ENCODE measurements around the gene AMFR.
"Not testable (repeated sequence)": the region's sequence is repeated elsewhere in the genome, so short reads cannot be mapped to it uniquely, and the experiment has no call there.

Gene AMFR

GRCh38 chr16:56387396-56387795, 37.9 kb downstream of the AMFR start:
- TF ChIP-seq CTCF (conservative IDR thresholded peaks at IDR 0.05; ENCODE audit: low read depth), result no peak
- ChIA-PET POLR2A (ENCODE audit: low non-redundant PET) (no interaction called here), CTCF (no interaction called here)
- no peak overlapping the region for H3K27ac ChIP-seq
- no peak for DNase-seq (ENCODE audit: low spot score)

GRCh38 chr16:56384074-56384721, 41.1 kb downstream of the AMFR start:
- H3K27ac ChIP-seq, result no peak overlapping the region
- no peak for DNase-seq (ENCODE audit: low spot score)
- TF ChIP-seq CTCF (conservative IDR thresholded peaks at IDR 0.05; ENCODE audit: low read depth), result no peak
- ChIA-PET CTCF (interaction anchor here (0.6 to 1.9 kb wide), 2 partner anchors 28 to 962 kb away, joined by 3 to 5 read pairs; no protein-coding TSS in a partner anchor), POLR2A (ENCODE audit: low non-redundant PET) (no interaction called here)

- ChIA-PET CTCF (interaction anchor here (1.0 to 1.9 kb wide), 3 partner anchors 12 to 27 kb away, joined by 4 to 5 read pairs (median 4); no protein-coding TSS in a partner anchor), POLR2A (ENCODE audit: low non-redundant PET) (no interaction called here)
These were observed 42.4 kb downstream of the AMFR start for GRCh38 chr16:56382901-56383355.

GRCh38 chr16:56382459-56382858, 42.9 kb downstream of the AMFR start:
- POLR2A ChIA-PET (ENCODE audit: low non-redundant PET), result no interaction called here
- TF ChIP-seq CTCF (conservative IDR thresholded peaks at IDR 0.05; ENCODE audit: low read depth), result no peak
- CTCF ChIA-PET, result interaction anchor here (1.0 to 1.9 kb wide), 3 partner anchors 11 to 26 kb away, joined by 4 to 5 read pairs (median 4); no protein-coding TSS in a partner anchor
- H3K27ac ChIP-seq, result no peak overlapping the region
- DNase-seq (ENCODE audit: low spot score), result no peak

More at GRCh38 chr16:56382901-56383355, 42.4 kb downstream of the AMFR start:
- no peak for TF ChIP-seq CTCF (conservative IDR thresholded peaks at IDR 0.05; ENCODE audit: low read depth)
- peak overlapping the region; percentile 39 for H3K27ac ChIP-seq
- DNase-seq (ENCODE audit: low spot score), result peak; percentile 85

- POLR2A ChIA-PET (ENCODE audit: low non-redundant PET); CTCF ChIA-PET; H3K27ac ChIP-seq; DNase-seq (ENCODE audit: low spot score): not testable (repeated sequence)
These were observed 44.4 kb downstream of the AMFR start for GRCh38 chr16:56380778-56381485.

- POLR2A ChIA-PET (ENCODE audit: low non-redundant PET); DNase-seq (ENCODE audit: low spot score); H3K27ac ChIP-seq: not testable (repeated sequence)
- CTCF ChIA-PET, result interaction anchor here (0.5 to 0.6 kb wide), 2 partner anchors 10 to 17 kb away, joined by 3 to 6 read pairs; no protein-coding TSS in a partner anchor
These were observed 46.3 kb downstream of the AMFR start for GRCh38 chr16:56379044-56379443.

GRCh38 chr16:56375792-56376191, 49.6 kb downstream of the AMFR start:
- H3K27ac ChIP-seq, CTCF ChIA-PET: not testable (repeated sequence)

GRCh38 chr16:56373003-56373402, 52.3 kb downstream of the AMFR start:
- ChIA-PET POLR2A (ENCODE audit: low non-redundant PET) (no interaction called here), CTCF (no interaction called here)
- DNase-seq (ENCODE audit: low spot score), result no peak
- no peak overlapping the region for H3K27ac ChIP-seq
- no peak for TF ChIP-seq CTCF (conservative IDR thresholded peaks at IDR 0.05; ENCODE audit: low read depth)

More at GRCh38 chr16:56375792-56376191, 49.6 kb downstream of the AMFR start:
- DNase-seq (ENCODE audit: low spot score); POLR2A ChIA-PET (ENCODE audit: low non-redundant PET): not testable (repeated sequence)

All from RWPE1 (cell line).